ENCODE data around the gene MACC1. TPM values are rescaled to one million over a fixed set of nuclear protein-coding genes. Genes with fewer than 3 reads are reported as not detected.

MACC1 gene, protein sequence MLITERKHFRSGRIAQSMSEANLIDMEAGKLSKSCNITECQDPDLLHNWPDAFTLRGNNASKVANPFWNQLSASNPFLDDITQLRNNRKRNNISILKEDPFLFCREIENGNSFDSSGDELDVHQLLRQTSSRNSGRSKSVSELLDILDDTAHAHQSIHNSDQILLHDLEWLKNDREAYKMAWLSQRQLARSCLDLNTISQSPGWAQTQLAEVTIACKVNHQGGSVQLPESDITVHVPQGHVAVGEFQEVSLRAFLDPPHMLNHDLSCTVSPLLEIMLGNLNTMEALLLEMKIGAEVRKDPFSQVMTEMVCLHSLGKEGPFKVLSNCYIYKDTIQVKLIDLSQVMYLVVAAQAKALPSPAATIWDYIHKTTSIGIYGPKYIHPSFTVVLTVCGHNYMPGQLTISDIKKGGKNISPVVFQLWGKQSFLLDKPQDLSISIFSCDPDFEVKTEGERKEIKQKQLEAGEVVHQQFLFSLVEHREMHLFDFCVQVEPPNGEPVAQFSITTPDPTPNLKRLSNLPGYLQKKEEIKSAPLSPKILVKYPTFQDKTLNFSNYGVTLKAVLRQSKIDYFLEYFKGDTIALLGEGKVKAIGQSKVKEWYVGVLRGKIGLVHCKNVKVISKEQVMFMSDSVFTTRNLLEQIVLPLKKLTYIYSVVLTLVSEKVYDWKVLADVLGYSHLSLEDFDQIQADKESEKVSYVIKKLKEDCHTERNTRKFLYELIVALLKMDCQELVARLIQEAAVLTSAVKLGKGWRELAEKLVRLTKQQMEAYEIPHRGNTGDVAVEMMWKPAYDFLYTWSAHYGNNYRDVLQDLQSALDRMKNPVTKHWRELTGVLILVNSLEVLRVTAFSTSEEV
- 0.23 TPM for total RNA-seq

DNA sequence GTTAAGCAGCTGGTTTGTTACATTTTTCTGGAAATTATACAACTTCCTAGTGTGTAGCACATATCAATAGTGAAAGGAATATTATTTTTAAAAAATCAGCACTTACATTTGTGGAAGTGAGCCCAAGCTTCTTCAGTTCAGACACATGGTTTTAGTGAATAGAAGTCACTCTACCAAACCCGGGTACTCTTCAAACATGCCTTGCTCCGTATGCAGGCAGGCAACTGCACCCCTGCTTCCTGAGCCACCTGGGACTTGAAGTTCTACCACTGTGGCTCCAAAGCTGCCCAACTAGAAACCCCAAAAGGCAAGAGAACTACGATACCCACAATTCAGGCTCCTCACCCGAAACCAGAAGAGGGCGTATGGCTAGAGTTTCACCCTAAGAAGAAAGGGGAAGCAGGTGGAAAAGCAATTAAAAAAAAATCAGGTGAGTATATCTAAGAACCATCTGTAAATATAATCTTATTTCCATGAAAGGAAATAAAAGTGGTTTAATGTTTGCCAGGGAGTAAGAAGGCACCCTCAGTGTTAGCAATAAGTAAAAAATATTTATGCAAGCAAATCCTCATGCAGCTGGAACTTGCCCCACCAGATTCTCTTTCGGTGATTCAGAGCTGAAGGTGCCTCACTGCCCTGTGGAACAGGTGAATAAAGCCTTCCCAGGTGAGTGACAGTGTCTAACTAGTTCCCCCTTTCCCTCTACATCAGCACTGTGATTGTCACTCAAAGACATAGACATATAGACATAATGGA is at the start of gene MACC1:
Gene MACC1 (minus strand): TSS at position 192 of the 756 bp plus-strand sequence. CDS start 55,522 bp downstream, outside the sequence.

Other genes with a start within 250 kb of the MACC1 start
- 107 TPM for gene ITGB8, start 113.5 kb upstream of the MACC1 start, total RNA-seq